ENCODE measurements around the gene SCN4B.

SCN4B gene

GRCh38 chr11:118099838-118100556 lies 52.6 kb downstream of the SCN4B start:
- DNase-seq (ENCODE audit: low read depth), result no peak

- DNase-seq (ENCODE audit: low read depth), result no peak
Observed at GRCh38 chr11:118098996-118099837, 53.4 kb downstream of the SCN4B start.

GRCh38 chr11:118095967-118096367 lies 56.7 kb downstream of the SCN4B start:
- DNase-seq (ENCODE audit: low read depth), result no peak

- DNase-seq (ENCODE audit: low read depth), result no peak
Observed at GRCh38 chr11:118095493-118095892, 57.1 kb downstream of the SCN4B start.

GRCh38 chr11:118092907-118093571 lies 59.6 kb downstream of the SCN4B start:
- no peak for DNase-seq (ENCODE audit: low read depth)

- DNase-seq (ENCODE audit: low read depth), result no peak
Observed at GRCh38 chr11:118091690-118092089, 60.9 kb downstream of the SCN4B start.

GRCh38 chr11:118090545-118091162 lies 62.0 kb downstream of the SCN4B start:
- no peak for DNase-seq (ENCODE audit: low read depth)

- no peak for DNase-seq (ENCODE audit: low read depth)
Observed at GRCh38 chr11:118088531-118088930, 64.1 kb downstream of the SCN4B start.

GRCh38 chr11:118087931-118088330 lies 64.7 kb downstream of the SCN4B start:
- no peak for DNase-seq (ENCODE audit: low read depth)

- no peak for DNase-seq (ENCODE audit: low read depth)
Observed at GRCh38 chr11:118086913-118087768, 65.5 kb downstream of the SCN4B start, which contains the start of gene SMIM35. Gene SMIM35 (minus strand): TSS chr11:118086963. CDS start chr11:118086757, 206 bp downstream.

- DNase-seq (ENCODE audit: low read depth), result no peak
Observed at GRCh38 chr11:118084656-118085055, 68.0 kb downstream of the SCN4B start.

GRCh38 chr11:118084247-118084646 lies 68.4 kb downstream of the SCN4B start:
- no peak for DNase-seq (ENCODE audit: low read depth)

Measured in stimulated activated CD8-positive, alpha-beta memory T cell treated with anti-CD3 and anti-CD28 coated beads, Interleukin-12 subunit alpha, Interleukin-12 subunit beta, amount 100 ng/mL, for 1 hour (primary cell).